ENCODE data around the gene CFAP119. TPM values are rescaled to one million over a fixed set of nuclear protein-coding genes. Genes with fewer than 3 reads are reported as not detected.

Gene CFAP119
- total and polyA plus RNA-seq, 2 experiments from 2014 or later = 2.2 to 5.2 TPM

- ATAC-seq = peak; percentile 92
- Histone ChIP-seq H3K27ac (ENCODE audit: low read depth) (no peak overlapping the region), H2AFZ (peak overlapping the region; percentile 100), H4K20me1 (replicated peaks; ENCODE audit: insufficient read depth) (no peaks in the 10 kb centered on the region), H3K4me2 (peak overlapping the region; percentile 97), H3K27me3 (ENCODE audit: insufficient read depth) (peaks cover 63% of the 10 kb centered on the region), H3K9me2 (ENCODE audit: insufficient read depth) (no peaks in the 10 kb centered on the region), H3K4me1 (ENCODE audit: insufficient read depth) (peaks cover 7% of the 10 kb centered on the region; the same call in 1 of the 2 replicates), H3K4me3 (peak overlapping the region; percentile 93), H3F3A (replicated peaks; ENCODE audit: low read depth) (peaks cover 12% of the 10 kb centered on the region), H3K79me2 (replicated peaks; ENCODE audit: insufficient read depth) (no peaks in the 10 kb centered on the region), H3K36me3 (ENCODE audit: insufficient read depth) (no peaks in the 10 kb centered on the region)
- Mint-ChIP-seq H3K4me1 (peaks cover 9% of the 10 kb centered on the region), H3K9me3 (peaks cover 3% of the 10 kb centered on the region; the same call in 1 of the 3 replicates), H3K27me3 (ENCODE audit: insufficient read depth, low read depth, poor library complexity) (peaks cover 30% of the 10 kb centered on the region), H3K36me3 (ENCODE audit: low read depth) (no peaks in the 10 kb centered on the region), H3K4me3 (peak overlapping the region; percentile 80), H3K27ac (peak overlapping the region; percentile 59; the same call in 1 of the 2 replicates)
- DNase-seq (ENCODE audit: low spot score) = peak; percentile 89
- TF ChIP-seq NANOG (IDR thresholded peaks at IDR 0.05; ENCODE audit: borderline replicate concordance) (no peak), CREB1 (CRISPR knock-in tag; IDR thresholded peaks at IDR 0.05; ENCODE audit: low read depth) (peak; percentile 62; the same call in 1 of the 2 replicates), STAT1 (IDR thresholded peaks at IDR 0.05; ENCODE audit: unreplicated experiment) (no peak), EZH2phosphoT487 (IDR thresholded peaks at IDR 0.05; ENCODE audit: unreplicated experiment) (no peak), ETS1 (IDR thresholded peaks at IDR 0.05) (peak; percentile 51; the same call in 1 of the 2 replicates), POLR2AphosphoS5 (IDR thresholded peaks at IDR 0.05; ENCODE audit: low read depth) (peak; percentile 82)
Measured at GRCh38 chr16:30805370-30806169, 43.7 kb upstream of the CFAP119 start.

- Mint-ChIP-seq H3K4me1 (peaks cover 9% of the 10 kb centered on the region), H3K27me3 (ENCODE audit: insufficient read depth, low read depth, poor library complexity) (peaks cover 30% of the 10 kb centered on the region), H3K4me3 (peak overlapping the region; percentile 80), H3K9me3 (peaks cover 3% of the 10 kb centered on the region; the same call in 1 of the 3 replicates), H3K27ac (peak overlapping the region; percentile 59; the same call in 1 of the 2 replicates), H3K36me3 (ENCODE audit: low read depth) (no peaks in the 10 kb centered on the region)
- H3K27me3 ChIP-seq (ENCODE audit: insufficient read depth) = peaks cover 65% of the 10 kb centered on the region
- peaks cover 12% of the 10 kb centered on the region for H3F3A ChIP-seq (replicated peaks; ENCODE audit: low read depth)
- H3K9me2 ChIP-seq (ENCODE audit: insufficient read depth) = no peaks in the 10 kb centered on the region
- peak overlapping the region; percentile 97 for H3K4me2 ChIP-seq
- peak overlapping the region; percentile 100 for H2AFZ ChIP-seq
- no peaks in the 10 kb centered on the region for H3K36me3 ChIP-seq (ENCODE audit: insufficient read depth)
- peak; percentile 5; the same call in 1 of the 3 replicates for ATAC-seq
- peaks cover 7% of the 10 kb centered on the region; the same call in 1 of the 2 replicates for H3K4me1 ChIP-seq (ENCODE audit: insufficient read depth)
- H3K27ac ChIP-seq (ENCODE audit: low read depth) = no peak overlapping the region
- H4K20me1 ChIP-seq (replicated peaks; ENCODE audit: insufficient read depth) = no peaks in the 10 kb centered on the region
- DNase-seq (ENCODE audit: low spot score) = no peak
- H3K4me3 ChIP-seq = peak overlapping the region; percentile 93
- no peaks in the 10 kb centered on the region for H3K79me2 ChIP-seq (replicated peaks; ENCODE audit: insufficient read depth)
- TF ChIP-seq ZNF462 (CRISPR knock-in tag; IDR thresholded peaks at IDR 0.05) (no peak), STAT1 (IDR thresholded peaks at IDR 0.05; ENCODE audit: unreplicated experiment) (no peak), CREB1 (CRISPR knock-in tag; IDR thresholded peaks at IDR 0.05; ENCODE audit: low read depth) (no peak), EZH2phosphoT487 (IDR thresholded peaks at IDR 0.05; ENCODE audit: unreplicated experiment) (no peak), CTCF (conservative IDR thresholded peaks at IDR 0.05; ENCODE audit: low read depth in 2 of 2) (no peak), POLR2AphosphoS5 (IDR thresholded peaks at IDR 0.05; ENCODE audit: low read depth) (no peak)
Measured at GRCh38 chr16:30805056-30805369, 43.2 kb upstream of the CFAP119 start.

All from GM23338 (cell line).